Peyer's patch (tissue), 4 donors: ENCODE data around the gene SORCS3.

Source experiments
- CTCF ChIP-seq, 6 experiments: fragments of 450-650 bp in 4 of 6; fragments of 200-600 bp in 2 of 6; sonication (generic) in 1 of 6; IDR thresholded peaks; one replicate each; pipeline ENCODE4 v1.5.1; 2017 to 2019; ENCODE audit warnings: antibody characterized with exemption in 6 of 6, mild to moderate bottlenecking in 3 of 6, moderate library complexity in 1 of 6
- POLR2A ChIP-seq, 2 donors: fragments of 450-650 bp; IDR thresholded peaks; one replicate each; pipeline ENCODE4 v1.5.1; 2017; ENCODE audit warnings: antibody characterized with exemption in 2 of 2, mild to moderate bottlenecking in 2 of 2, moderate library complexity in 2 of 2

GRCh38 chr10:104657457-104657856, 16.4 kb downstream of the SORCS3 start:
- TF ChIP-seq CTCF (IDR thresholded peaks at IDR 0.05) (no peak), POLR2A (IDR thresholded peaks at IDR 0.05) (no peak)
